SHP77 treated with DMSO at 0.1 percent for 48 hours (cell line): ENCODE results near the gene CDCP1.
"Not testable (repeated sequence)": the region's sequence is repeated elsewhere in the genome, so short reads cannot be mapped to it uniquely, and the experiment has no call there.

Source experiments
- DNase-seq: peaks from one replicate; lab custom pipeline; 2025; lab: John Stamatoyannopoulos, UW

Gene CDCP1

DNA sequence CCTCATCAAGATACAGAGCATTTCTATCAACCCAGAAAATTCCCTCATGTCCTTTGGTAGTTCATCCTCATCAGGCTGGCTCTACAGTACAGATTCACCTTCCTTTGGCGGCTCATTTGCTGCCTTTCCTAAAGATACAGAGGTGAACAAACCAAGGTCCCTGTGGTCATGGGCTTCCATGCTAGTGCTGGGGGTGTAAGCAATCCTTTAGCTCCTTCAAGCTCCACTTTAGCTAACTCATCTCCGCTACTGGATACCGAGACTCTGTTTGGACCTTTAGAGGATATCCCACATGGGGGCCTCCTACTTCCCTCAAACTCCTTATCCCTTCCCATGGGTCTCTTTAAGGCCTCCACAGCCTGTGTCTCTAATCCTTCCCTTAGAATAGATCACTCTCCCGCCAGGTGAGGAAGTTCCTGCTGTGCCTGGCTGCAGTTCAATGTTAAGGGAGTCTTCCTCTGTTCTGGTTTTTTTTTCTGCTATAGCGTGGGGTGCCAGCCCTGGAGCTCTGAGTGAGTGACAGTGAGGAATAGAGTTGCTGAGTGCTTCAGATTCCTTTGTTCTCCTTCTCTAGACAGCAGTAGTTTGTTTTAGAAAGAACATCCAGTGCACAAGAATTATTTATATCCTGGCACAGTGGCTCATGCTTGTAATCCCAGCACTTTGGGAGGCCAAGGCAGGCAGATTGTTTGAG lies 89.4 kb downstream of the CDCP1 start:
- DNase-seq = no peak

DNA sequence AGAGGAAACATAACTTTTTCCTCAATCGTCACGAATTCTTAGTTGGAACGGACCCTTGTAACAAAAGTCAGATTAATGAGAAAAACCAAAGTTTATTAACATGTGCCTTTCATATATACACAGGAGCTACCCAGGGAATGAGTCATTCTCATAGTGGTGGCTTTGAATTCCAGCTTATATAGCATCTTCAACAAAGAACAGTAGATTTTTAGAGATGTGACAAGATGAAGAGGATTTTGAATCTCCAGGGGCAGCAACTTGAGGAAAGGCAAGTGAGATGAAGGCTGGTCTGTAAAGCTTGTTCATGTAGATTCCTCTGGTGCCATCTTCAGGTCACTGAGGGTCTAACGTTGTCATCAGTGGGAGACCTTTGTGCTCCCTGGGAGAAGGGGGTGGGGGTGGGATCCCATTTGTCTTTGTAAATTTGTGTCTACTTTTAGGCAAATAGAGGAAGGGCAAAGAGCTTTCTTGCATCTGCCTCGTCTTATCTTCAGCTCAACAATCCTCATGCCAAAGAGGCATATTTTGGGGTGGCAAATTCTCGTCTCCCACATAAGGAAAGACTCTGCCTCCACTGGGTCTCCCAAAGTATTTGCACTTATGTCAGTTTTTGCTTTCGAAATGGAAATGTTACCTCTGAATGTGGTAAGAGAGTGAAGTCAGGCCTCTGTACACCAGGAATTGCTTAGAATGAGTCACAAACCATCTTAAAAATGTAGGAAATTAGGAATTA lies 90.6 kb downstream of the CDCP1 start:
- DNase-seq = no peak

- no peak for DNase-seq
Observed at GRCh38 chr3:45055032-45055410, 91.2 kb downstream of the CDCP1 start.

- DNase-seq = no peak
Observed at GRCh38 chr3:45054196-45054857, 91.9 kb downstream of the CDCP1 start.

DNA sequence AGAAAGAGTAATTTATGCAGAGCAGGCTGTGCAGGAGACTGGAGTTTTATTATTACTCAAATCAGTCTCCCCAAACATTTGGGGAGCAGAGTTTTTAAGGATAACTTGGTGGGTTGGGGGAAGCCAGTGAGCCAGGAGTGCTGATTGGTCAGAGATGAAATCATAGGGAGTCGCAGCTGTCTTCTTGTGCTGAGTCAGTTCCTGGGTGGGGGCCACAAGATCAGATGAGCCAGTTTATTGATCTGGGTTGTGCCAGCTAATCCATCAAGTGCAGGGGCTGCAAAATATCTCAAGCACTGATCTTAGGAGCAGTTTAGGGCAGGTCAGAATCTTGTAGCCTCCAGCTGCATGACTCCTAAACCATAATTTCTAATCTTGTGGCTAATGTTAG lies 92.4 kb downstream of the CDCP1 start:
- not testable (repeated sequence) for DNase-seq

DNA sequence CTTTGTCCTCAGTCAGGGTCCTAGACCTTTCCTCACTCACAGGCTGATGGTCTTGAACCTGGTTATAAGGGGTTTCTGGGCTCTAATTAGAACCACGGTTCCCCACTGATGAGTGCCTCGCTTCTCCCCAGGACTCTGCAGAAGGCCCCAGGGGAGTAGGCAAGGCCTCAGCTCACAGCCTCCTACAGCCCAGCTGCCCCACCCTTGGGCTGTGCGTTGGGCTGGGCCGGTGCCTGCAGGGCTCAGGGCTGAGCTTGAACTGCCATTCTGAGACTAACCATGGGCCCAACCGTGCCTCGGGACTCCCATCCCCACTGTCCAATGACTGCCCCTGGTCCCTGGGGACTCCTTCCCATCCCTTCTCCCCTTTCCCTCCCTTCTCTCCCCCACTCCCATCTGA lies 94.5 kb downstream of the CDCP1 start:
- no peak for DNase-seq

DNA sequence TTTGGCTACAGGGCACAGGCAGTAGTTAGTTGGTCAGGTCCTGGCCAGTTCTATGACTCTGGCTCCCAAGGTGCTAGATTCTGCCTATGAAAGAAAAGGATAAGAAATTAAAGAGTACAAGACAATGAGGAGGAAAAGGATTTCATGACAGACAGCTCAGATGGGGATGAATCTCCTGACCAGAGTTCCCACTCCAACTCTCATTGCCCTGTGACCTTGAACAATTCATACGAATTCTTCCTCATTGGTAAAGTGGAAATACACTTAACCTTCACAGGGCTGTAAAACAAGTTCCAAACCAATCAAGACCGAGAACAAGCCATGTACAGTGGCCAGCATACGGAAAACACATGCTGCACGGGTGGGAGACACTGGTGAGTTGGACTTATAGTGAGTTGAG lies 96.4 kb downstream of the CDCP1 start:
- DNase-seq = no peak

GRCh38 chr3:45048244-45048643 lies 97.9 kb downstream of the CDCP1 start:
- no peak for DNase-seq

DNA sequence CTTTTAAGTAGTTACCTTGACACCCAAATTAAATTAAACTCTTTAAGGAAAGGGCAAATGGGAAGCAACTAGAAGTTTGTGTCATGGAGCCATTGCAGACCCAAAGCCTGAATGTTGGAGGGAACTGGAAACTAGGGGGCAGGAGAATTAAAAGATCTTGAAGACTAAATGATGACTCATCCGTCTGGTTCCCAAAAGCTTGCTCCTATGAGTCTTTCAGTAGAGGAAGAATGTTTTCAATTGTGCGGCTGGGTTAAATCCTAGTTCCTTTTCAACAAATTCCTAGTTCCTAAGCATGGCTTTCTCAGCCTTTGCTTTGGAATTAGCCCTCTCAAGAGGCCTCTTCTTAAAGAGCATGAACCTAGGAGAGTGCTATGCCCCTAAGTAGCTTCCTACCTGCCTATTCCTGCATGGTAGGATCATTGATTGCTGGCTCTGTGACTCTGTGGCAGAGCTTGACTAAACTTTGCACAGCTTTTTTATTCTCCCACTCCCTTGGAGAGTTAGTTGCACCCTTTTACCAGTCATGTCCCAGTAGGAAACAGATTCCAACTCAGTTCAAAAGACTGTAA lies 102.4 kb downstream of the CDCP1 start:
- no peak for DNase-seq

GRCh38 chr3:45042162-45042561 lies 104.0 kb downstream of the CDCP1 start:
- no peak for DNase-seq

GRCh38 chr3:45041666-45042065 lies 104.5 kb downstream of the CDCP1 start:
- no peak for DNase-seq

- DNase-seq = peak; percentile 88
Observed at GRCh38 chr3:45037720-45038455, 108.3 kb downstream of the CDCP1 start.

- DNase-seq = no peak
Observed at GRCh38 chr3:45035441-45036301, 110.5 kb downstream of the CDCP1 start.

GRCh38 chr3:45034612-45035252 lies 111.4 kb downstream of the CDCP1 start:
- DNase-seq = no peak

DNA sequence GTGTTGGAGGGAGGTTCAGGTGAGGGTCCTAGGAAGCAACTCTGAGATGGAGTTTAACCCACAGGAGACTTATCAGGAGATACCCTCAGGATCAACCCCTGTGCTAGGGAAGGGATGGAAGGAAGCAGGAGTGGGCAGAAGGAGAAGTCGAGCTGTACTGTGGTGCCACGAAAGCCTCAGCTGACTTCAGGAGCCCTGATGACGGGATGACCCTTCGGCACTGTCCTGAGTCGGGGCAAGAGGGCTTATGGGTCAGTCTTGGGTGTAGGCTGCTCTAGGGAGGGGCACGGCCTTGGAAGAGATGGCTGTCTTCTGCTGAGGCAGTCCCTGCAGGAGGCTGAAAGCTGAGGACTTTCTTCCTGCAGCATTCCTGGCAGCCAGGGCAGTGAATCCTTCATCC lies 112.4 kb downstream of the CDCP1 start:
- DNase-seq = no peak
